GM12874 (cell line): Measurements from ENCODE around the gene SMCHD1.

Source experiments
- TF ChIP-seq, protein P1 (sequence below): IDR thresholded peaks from 2 replicates; pipeline ENCODE4 v1.5.1; 2011; ENCODE audit warnings: low read depth, mild to moderate bottlenecking, control low read depth, low read length, moderate library complexity; ENCODE audit not compliant: insufficient read depth

The SMCHD1 gene

DNA sequence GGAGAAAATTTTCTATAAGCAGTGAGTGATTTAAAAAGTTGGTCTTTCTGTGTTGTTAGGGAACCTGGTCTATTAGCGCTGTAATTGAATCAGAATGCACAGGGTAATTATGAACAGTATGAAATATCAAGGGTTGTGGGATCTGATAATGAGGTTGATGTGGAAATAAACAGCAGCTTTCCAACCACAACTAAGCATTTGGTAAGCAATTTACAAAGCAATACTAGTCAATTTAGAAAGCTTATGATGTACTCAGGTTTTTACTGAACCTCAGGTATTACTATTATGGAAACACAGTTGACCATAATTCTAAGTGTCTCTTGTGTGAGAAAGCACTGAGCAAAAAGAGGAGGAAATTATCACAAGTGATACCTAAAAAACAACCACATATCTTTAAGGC lies 11.0 kb upstream of the SMCHD1 start:
- TF ChIP-seq, protein P1, sequence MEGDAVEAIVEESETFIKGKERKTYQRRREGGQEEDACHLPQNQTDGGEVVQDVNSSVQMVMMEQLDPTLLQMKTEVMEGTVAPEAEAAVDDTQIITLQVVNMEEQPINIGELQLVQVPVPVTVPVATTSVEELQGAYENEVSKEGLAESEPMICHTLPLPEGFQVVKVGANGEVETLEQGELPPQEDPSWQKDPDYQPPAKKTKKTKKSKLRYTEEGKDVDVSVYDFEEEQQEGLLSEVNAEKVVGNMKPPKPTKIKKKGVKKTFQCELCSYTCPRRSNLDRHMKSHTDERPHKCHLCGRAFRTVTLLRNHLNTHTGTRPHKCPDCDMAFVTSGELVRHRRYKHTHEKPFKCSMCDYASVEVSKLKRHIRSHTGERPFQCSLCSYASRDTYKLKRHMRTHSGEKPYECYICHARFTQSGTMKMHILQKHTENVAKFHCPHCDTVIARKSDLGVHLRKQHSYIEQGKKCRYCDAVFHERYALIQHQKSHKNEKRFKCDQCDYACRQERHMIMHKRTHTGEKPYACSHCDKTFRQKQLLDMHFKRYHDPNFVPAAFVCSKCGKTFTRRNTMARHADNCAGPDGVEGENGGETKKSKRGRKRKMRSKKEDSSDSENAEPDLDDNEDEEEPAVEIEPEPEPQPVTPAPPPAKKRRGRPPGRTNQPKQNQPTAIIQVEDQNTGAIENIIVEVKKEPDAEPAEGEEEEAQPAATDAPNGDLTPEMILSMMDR = no peak

DNA sequence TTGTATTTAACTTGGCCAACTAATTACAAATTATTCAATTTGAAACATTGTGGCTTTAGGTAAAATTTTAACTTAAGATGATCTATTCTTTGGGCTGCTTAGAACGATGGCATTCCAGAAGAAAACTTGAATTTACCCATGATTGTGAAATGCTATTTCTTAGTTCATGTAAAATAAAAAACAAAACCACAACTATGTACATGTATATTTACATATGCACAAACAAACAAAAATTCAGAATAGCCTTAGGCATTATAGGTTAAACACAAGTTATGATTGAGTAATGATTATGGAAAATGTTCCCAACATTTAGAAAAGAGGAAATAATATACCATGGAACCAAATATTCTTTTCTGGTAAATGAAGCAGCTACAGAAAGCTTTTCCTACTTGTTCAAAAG lies 3.5 kb upstream of the SMCHD1 start:
- TF ChIP-seq, protein P1 = no peak

DNA sequence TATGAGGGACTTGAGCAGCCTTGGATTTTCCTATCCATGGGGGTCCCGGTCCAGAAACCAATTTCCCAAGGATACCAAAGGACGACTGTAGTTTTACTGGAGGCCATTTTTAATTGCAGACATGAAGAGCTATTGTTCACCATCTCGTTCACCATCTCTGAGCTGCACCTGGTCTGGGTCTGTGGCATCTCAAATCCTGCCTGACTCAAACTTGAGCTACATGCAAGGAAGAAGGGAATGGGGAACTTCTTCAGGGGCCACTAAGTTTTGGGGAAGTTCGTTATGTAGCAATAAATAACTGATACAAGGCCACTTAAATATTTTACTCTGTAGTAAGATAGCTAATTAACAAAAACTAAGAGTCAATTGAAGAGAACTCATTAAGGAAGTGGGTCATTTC lies 2.1 kb upstream of the SMCHD1 start:
- TF ChIP-seq, protein P1 = no peak

DNA sequence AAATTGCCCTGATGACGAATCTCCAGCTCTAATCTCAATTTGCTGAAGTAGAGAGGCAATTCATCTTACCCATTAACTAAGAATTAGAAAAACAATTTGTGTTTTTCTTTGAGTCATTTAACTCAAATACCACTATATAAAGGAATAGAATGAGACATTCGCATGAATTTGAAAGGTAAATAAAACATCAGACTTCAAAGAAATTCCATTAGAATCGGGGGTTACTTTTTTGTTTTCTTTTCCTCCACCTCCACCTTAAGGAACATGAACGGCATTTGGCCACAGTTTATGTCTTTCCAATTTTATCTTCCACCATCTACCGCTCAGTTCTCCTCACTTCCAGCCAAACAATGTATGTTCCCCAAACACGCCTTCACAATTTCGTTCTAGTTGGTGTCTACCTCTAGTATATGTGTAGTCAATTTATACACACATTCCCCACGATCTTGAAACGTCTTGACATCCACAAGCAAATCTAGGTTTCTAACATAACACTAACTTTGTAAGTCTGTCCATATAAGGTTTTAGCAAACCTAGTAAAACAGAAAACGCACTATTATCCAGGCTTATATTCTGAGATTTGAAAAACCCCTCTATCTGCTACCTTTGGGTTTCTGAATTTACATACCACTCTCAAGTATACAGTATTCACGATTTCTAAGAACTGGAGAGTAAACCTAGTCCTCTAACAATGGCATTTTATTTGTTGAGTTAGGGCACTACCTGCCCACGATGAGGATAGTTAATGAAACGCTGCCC lies 1.2 kb upstream of the SMCHD1 start:
- TF ChIP-seq, protein P1 = no peak

DNA sequence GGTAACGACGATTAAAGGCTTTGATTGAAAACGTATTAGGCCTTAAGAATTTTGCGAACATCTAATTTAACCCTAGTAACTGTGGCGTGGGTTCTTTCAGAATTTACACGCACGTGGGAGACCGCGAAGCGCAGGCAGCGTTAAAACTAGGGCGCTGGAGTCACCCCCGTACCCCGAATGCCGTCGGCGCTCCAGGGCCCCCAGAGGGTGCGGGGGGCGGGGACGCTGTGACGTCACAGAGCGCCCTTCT lies 673 bp upstream of the SMCHD1 start:
- TF ChIP-seq, protein P1 = no peak

DNA sequence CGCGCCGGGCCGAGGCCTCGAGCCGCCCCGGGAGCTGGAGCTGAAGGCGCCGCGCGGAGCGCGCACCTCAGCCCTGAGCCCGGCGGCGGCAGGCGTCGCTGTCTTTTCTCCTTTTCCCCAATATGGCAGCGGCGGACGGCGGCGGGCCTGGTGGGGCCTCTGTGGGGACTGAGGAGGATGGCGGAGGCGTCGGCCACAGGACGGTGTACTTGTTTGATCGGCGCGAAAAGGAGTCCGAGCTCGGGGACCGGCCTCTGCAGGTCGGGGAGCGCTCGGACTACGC lies 369 bp downstream of the SMCHD1 start:
- TF ChIP-seq, protein P1 = no peak

DNA sequence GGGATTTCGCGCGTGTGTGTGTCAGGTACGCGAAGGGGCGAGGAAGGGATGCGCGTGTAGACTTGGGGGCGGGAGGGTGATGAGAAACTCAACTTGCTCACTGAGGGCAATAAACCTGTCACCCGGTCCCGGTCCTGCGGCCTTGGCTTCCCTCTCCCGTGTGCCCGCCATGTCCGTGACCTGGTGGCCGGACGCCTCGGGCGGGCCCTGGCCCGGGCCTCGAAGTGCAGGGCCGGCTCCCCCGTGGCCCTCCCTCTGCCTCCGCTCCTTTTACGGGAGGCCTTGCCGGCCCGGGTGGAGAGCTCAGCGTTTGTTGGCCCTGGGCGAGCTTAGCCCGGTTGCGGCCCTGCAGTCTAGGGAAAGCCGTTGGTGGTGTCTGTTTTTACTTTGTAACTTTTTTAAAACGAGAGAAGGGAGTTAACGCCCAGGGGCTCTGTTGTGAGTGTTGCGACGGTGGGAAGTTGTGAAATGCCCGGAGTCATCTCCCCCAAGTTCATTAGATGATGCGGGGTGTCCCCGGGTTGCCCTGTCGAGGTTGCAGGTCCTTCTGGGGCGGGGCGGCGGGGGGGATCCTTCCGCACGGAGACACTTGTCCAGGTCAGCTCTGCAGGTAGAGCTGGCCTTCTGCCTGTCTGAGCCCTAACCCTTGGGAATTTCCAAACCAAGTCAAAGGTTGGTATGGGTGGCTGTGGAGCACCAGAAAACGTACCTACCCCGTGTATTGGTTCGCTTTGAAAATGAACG lies 883 bp downstream of the SMCHD1 start:
- TF ChIP-seq, protein P1 = no peak
